CD8-positive, alpha-beta memory T cell (primary cell): ENCODE data around the gene CAMKMT. TPM values are rescaled to one million over a fixed set of nuclear protein-coding genes. Genes with fewer than 3 reads are reported as not detected.

ENCODE experiments used
- CTCF ChIA-PET: fragments of 350-600 bp; sonication (Branson Sonifier 250); formaldehyde crosslinking; loops from one replicate; lab custom pipeline; 2021; ENCODE audit warnings: antibody characterized with exemption; lab: Charles Lee
- POLR2A ChIA-PET: fragments of 350-600 bp; sonication (Branson Sonifier 250); formaldehyde crosslinking; loops from one replicate; lab custom pipeline; 2021; ENCODE audit warnings: antibody characterized with exemption; lab: Charles Lee
- DNase-seq, 5 donors: peaks; one replicate each; pipeline versions ENCODE4 v3.0.0 to v3.0.0-alpha.2; 2020 to 2022; ENCODE audit warnings: mixed read lengths in 1 of 5
- H3K27ac ChIP-seq: one replicate; pipeline ENCODE4 v1.7.0; 2013; ENCODE audit warnings: low read depth, mild to moderate bottlenecking, low read length, moderate library complexity
- H3K27me3 ChIP-seq: 2 replicates; pipeline ENCODE4 v1.7.0; 2013; ENCODE audit warnings: low read length, mild to moderate bottlenecking; ENCODE audit not compliant: insufficient read depth, poor library complexity, severe bottlenecking
- H3K36me3 ChIP-seq: 2 replicates; pipeline ENCODE4 v1.7.0; 2013; ENCODE audit warnings: mild to moderate bottlenecking, low read length, moderate library complexity; ENCODE audit not compliant: insufficient read depth
- H3K4me1 ChIP-seq: 2 replicates; pipeline ENCODE4 v1.7.0; 2013; ENCODE audit warnings: mild to moderate bottlenecking, low read length, moderate library complexity; ENCODE audit not compliant: insufficient read depth
- H3K4me3 ChIP-seq: 2 replicates; pipeline ENCODE4 v1.7.0; 2013; ENCODE audit warnings: mild to moderate bottlenecking, low read length
- H3K9me3 ChIP-seq: 2 replicates; pipeline ENCODE4 v1.7.0; 2013; ENCODE audit warnings: mild to moderate bottlenecking, low read length
- H3K27ac Mint-ChIP-seq, 8 donors: one replicate each; pipeline ENCODE4 v1.8.0; 2020 to 2021; ENCODE audit warnings: mixed read lengths in 8 of 8, mild to moderate bottlenecking in 6 of 8, inconsistent platforms in 3 of 8, moderate library complexity in 3 of 8
- H3K27me3 Mint-ChIP-seq, 2 donors: one replicate each; pipeline ENCODE4 v1.8.0; 2020 to 2021; ENCODE audit warnings: mixed read lengths in 2 of 2, mild to moderate bottlenecking in 1 of 2, moderate library complexity in 1 of 2
- H3K36me3 Mint-ChIP-seq, 3 donors: one replicate each; pipeline ENCODE4 v1.8.0; 2020 to 2021; ENCODE audit warnings: mixed read lengths in 3 of 3, inconsistent platforms in 1 of 3, mild to moderate bottlenecking in 1 of 3
- H3K4me1 Mint-ChIP-seq, 3 donors: one replicate each; pipeline ENCODE4 v1.8.0; 2020 to 2021; ENCODE audit warnings: mixed read lengths in 3 of 3, inconsistent platforms in 1 of 3, mild to moderate bottlenecking in 1 of 3
- H3K4me3 Mint-ChIP-seq, 7 donors: one replicate each; pipeline ENCODE4 v1.8.0; 2020 to 2021; ENCODE audit warnings: mixed read lengths in 7 of 7, mild to moderate bottlenecking in 6 of 7, moderate library complexity in 4 of 7, inconsistent platforms in 2 of 7
- H3K9me3 Mint-ChIP-seq, 5 donors: one replicate each; pipeline ENCODE4 v1.8.0; 2020 to 2022; ENCODE audit warnings: mixed read lengths in 5 of 5, mild to moderate bottlenecking in 3 of 5, moderate library complexity in 2 of 5, inconsistent platforms in 1 of 5
- polyA plus RNA-seq: library from polyadenylated mRNA; unstranded; fragments of 300-500 nt; fragmentation: Illumina TruSeq; gene quantifications from one replicate; pipeline ENCODE4 v1.2.3, GENCODE V29; 2021
- total RNA-seq, 2 experiments: library from RNA; stranded (reverse); gene quantifications; one replicate each; pipeline ENCODE4 v1.2.3, GENCODE V29; 2021

Gene CAMKMT
- total and polyA plus RNA-seq, 3 experiments from 2014 or later = 11.4 to 14.0 (median 11.7) TPM

GRCh38 chr2:44705876-44706480, 344.2 kb downstream of the CAMKMT start:
- Mint-ChIP-seq H3K4me3 (no peak overlapping the region), H3K9me3 (no peaks in the 10 kb centered on the region), H3K27me3 (peaks cover 0 to 1% of the 10 kb centered on the region in 2 donors), H3K27ac (no peak overlapping the region), H3K4me1 (peaks cover 0 to 9% (median 8%) of the 10 kb centered on the region in 3 donors), H3K36me3 (peaks cover 3 to 15% (median 11%) of the 10 kb centered on the region in 3 donors)
- no peaks in the 10 kb centered on the region for H3K4me1 ChIP-seq
- ChIA-PET CTCF (no interaction called here), POLR2A (no interaction called here)
- DNase-seq = no peak
- H3K27ac ChIP-seq = no peak overlapping the region
- H3K27me3 ChIP-seq = no peaks in the 10 kb centered on the region
- H3K4me3 ChIP-seq = no peak overlapping the region
- no peaks in the 10 kb centered on the region for H3K36me3 ChIP-seq
- no peaks in the 10 kb centered on the region for H3K9me3 ChIP-seq

DNA sequence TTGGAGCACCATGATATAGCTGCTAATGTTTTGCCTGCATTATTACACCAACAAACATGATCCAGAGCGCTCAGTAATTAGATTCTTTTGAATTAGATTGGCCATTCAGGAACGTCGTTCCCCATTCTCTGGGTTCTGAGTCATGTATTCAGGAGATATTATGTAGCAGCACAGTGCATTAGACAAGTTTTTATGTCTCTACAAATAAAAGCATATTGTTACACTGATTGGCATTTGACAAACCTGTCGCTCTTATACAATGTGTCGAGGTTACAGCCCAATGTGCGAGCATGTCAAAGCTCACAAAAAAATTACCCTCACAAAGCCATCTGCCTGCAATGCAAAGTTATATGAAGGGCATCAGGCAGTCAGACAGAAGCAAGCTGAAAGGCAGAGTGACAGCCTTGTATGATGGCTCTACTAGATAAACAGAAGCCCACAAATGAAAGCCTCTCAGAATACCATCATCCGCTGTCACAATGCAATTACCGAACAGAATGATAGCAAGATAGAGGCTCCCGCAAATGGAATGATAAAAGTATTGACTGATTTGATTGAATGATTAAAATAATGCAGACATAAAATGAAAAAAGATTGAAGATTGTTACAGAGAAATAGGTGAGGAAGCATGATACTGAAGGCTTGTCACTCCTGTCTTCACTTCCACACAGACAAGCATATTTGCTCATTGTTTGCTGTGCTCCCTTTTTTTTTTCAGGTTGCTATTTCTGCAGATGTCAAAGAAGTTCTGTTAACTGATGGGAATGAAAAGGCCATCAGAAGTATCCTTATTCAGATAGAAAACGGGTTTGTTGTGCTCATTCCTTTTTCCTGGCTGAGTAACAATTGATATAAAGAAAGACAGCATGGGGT, 345.2 kb downstream of the CAMKMT start:
- no peak overlapping the region for H3K4me3 ChIP-seq
- ChIA-PET POLR2A (no interaction called here), CTCF (no interaction called here)
- H3K27ac Mint-ChIP-seq = no peak overlapping the region
- H3K27me3 ChIP-seq = no peaks in the 10 kb centered on the region
- peaks cover 6 to 15% (median 12%) of the 10 kb centered on the region in 3 donors for H3K36me3 Mint-ChIP-seq
- no peak overlapping the region for H3K27ac ChIP-seq
- H3K36me3 ChIP-seq = no peaks in the 10 kb centered on the region
- peaks cover 5 to 9% (median 8%) of the 10 kb centered on the region in 3 donors for H3K4me1 Mint-ChIP-seq
- H3K4me1 ChIP-seq = no peaks in the 10 kb centered on the region
- peaks cover 0 to 1% of the 10 kb centered on the region in 2 donors for H3K27me3 Mint-ChIP-seq
- no peak overlapping the region for H3K4me3 Mint-ChIP-seq
- DNase-seq = no peak
- H3K9me3 Mint-ChIP-seq = no peaks in the 10 kb centered on the region
- no peaks in the 10 kb centered on the region for H3K9me3 ChIP-seq

DNA sequence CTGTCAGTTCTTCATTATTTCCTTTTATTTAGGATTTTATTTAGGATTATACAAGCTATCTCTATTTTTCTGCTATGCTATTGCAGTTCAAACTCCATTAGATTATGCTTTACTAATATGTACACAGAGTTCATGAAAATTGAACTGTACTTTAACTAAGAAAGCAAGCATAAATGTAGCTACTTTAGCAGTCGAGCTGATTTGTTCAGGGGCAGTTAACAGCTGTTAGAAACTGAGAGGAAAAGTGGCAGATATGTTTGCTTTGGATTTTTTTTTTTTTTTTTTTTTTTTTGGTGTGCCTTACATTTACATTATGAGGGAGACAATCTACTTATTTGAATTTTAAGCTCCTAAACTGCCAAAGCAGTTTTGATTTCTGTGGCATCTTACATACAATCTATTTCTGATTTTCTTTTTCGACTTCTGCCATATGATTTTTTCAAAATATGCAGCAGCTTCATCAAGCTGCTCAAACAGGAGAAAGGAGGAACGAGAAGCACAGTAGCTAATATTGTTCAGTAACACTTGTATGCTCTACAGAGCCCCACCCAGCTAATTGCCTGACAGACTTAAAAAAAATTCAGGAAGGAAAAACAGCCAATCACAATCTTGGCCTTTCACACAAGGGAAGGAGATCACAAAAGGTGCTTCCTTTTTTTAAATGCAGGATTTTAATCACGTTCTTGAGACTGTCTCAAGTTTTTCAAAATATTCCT, 346.4 kb downstream of the CAMKMT start:
- Mint-ChIP-seq H3K9me3 (no peaks in the 10 kb centered on the region), H3K4me1 (peaks cover 14 to 16% (median 14%) of the 10 kb centered on the region in 3 donors), H3K27ac (no peak overlapping the region), H3K36me3 (peaks cover 6 to 15% (median 12%) of the 10 kb centered on the region in 3 donors), H3K27me3 (peaks cover 0 to 1% of the 10 kb centered on the region in 2 donors), H3K4me3 (no peak overlapping the region)
- Histone ChIP-seq H3K4me3 (no peak overlapping the region), H3K4me1 (no peaks in the 10 kb centered on the region), H3K27me3 (no peaks in the 10 kb centered on the region), H3K27ac (no peak overlapping the region), H3K9me3 (no peaks in the 10 kb centered on the region), H3K36me3 (no peaks in the 10 kb centered on the region)
- ChIA-PET POLR2A (no interaction called here), CTCF (interaction anchor here (1.3 kb wide), 1 partner anchor 10 kb away, joined by 3 read pairs; no protein-coding TSS in a partner anchor)
- DNase-seq = no peak

- H3K4me1 ChIP-seq = no peaks in the 10 kb centered on the region
- no peaks in the 10 kb centered on the region for H3K36me3 ChIP-seq
- ChIA-PET POLR2A (no interaction called here), CTCF (interaction anchor here (1.3 kb wide), 1 partner anchor 10 kb away, joined by 3 read pairs; no protein-coding TSS in a partner anchor)
- DNase-seq = no peak
- H3K36me3 Mint-ChIP-seq = peaks cover 6 to 15% (median 12%) of the 10 kb centered on the region in 3 donors
- no peaks in the 10 kb centered on the region for H3K27me3 ChIP-seq
- no peak overlapping the region for H3K4me3 Mint-ChIP-seq
- H3K9me3 ChIP-seq = no peaks in the 10 kb centered on the region
- H3K4me3 ChIP-seq = no peak overlapping the region
- H3K27ac Mint-ChIP-seq = peak overlapping the region in 1 of 8 donors; percentile 17
- peaks cover 16 to 18% (median 16%) of the 10 kb centered on the region in 3 donors for H3K4me1 Mint-ChIP-seq
- no peak overlapping the region for H3K27ac ChIP-seq
- no peaks in the 10 kb centered on the region for H3K9me3 Mint-ChIP-seq
- H3K27me3 Mint-ChIP-seq = peaks cover 0 to 1% of the 10 kb centered on the region in 2 donors
Measured at GRCh38 chr2:44708661-44709000, 346.9 kb downstream of the CAMKMT start.

DNA sequence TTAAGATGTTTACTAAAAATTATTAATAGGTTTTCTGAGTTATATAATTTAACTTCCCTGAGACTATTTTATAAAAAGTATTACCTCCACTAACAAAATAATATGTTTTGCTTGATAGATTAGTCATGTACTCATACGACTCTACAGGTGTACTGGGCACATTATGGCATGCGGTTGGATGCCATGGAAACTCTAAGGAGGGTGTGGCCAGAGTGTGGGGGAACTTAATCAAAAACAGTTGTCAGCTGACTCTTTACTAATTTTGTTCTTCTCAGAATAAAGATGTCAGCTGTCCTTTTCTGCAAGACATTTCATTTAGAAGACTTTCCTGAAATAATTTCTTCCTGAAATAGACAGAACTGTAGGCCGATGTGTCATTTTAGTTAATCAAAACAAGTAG, 351.4 kb downstream of the CAMKMT start:
- no peaks in the 10 kb centered on the region for H3K27me3 ChIP-seq
- DNase-seq = no peak
- peaks cover 0 to 14% (median 12%) of the 10 kb centered on the region in 3 donors for H3K36me3 Mint-ChIP-seq
- H3K9me3 Mint-ChIP-seq = no peaks in the 10 kb centered on the region
- H3K27ac Mint-ChIP-seq = no peak overlapping the region
- peaks cover 13 to 17% (median 16%) of the 10 kb centered on the region in 3 donors for H3K4me1 Mint-ChIP-seq
- ChIA-PET POLR2A (no interaction called here), CTCF (no interaction called here)
- peaks cover 0 to 2% of the 10 kb centered on the region in 2 donors for H3K27me3 Mint-ChIP-seq
- no peak overlapping the region for H3K27ac ChIP-seq
- no peaks in the 10 kb centered on the region for H3K4me1 ChIP-seq
- H3K4me3 ChIP-seq = no peak overlapping the region
- H3K36me3 ChIP-seq = no peaks in the 10 kb centered on the region
- H3K4me3 Mint-ChIP-seq = no peak overlapping the region
- no peaks in the 10 kb centered on the region for H3K9me3 ChIP-seq

GRCh38 chr2:44715671-44716081, 353.9 kb downstream of the CAMKMT start:
- no peak overlapping the region for H3K27ac Mint-ChIP-seq
- no peaks in the 10 kb centered on the region for H3K27me3 ChIP-seq
- H3K4me3 ChIP-seq = no peak overlapping the region
- H3K36me3 ChIP-seq = no peaks in the 10 kb centered on the region
- ChIA-PET CTCF (no interaction called here), POLR2A (interaction anchor here (0.7 kb wide), 2 partner anchors 98 to 785 kb away, joined by 3 to 5 read pairs; no protein-coding TSS in a partner anchor)
- H3K4me3 Mint-ChIP-seq = no peak overlapping the region
- no peaks in the 10 kb centered on the region for H3K9me3 ChIP-seq
- no peaks in the 10 kb centered on the region for H3K4me1 ChIP-seq
- H3K27ac ChIP-seq = no peak overlapping the region
- H3K9me3 Mint-ChIP-seq = no peaks in the 10 kb centered on the region
- no peak for DNase-seq
- peaks cover 8 to 16% (median 9%) of the 10 kb centered on the region in 3 donors for H3K4me1 Mint-ChIP-seq
- peaks cover 0 to 14% (median 12%) of the 10 kb centered on the region in 3 donors for H3K36me3 Mint-ChIP-seq
- H3K27me3 Mint-ChIP-seq = peaks cover 0 to 3% of the 10 kb centered on the region in 2 donors

DNA sequence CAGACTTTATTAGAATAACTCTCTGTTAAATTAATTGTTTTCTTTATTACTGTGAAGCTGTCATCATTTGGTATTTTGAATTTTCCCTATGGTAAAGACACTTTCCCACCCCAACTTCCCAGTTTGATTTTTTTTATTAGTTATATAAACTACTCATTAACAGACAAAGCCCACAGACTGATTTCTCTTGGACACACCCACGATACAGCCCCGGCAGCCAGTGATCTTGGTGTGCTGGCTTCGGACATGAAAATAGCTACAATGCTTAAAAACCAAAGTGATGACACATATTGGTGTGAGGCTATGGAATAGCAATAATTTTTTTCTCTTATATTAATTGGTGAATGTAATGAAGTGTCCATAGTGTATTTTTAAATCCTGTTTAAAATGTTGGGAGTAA, 354.4 kb downstream of the CAMKMT start:
- Histone ChIP-seq H3K27ac (no peak overlapping the region), H3K27me3 (no peaks in the 10 kb centered on the region), H3K9me3 (no peaks in the 10 kb centered on the region), H3K4me3 (no peak overlapping the region), H3K4me1 (no peaks in the 10 kb centered on the region), H3K36me3 (no peaks in the 10 kb centered on the region)
- ChIA-PET CTCF (no interaction called here), POLR2A (no interaction called here)
- DNase-seq = no peak
- Mint-ChIP-seq H3K4me1 (peaks cover 8 to 16% (median 9%) of the 10 kb centered on the region in 3 donors), H3K27ac (no peak overlapping the region), H3K4me3 (no peak overlapping the region), H3K36me3 (peaks cover 0 to 12% (median 9%) of the 10 kb centered on the region in 3 donors), H3K27me3 (peaks cover 0 to 3% of the 10 kb centered on the region in 2 donors), H3K9me3 (no peaks in the 10 kb centered on the region)
